GM19463 (cell line): Measurements from ENCODE around the gene ZNF783.
"Not testable (repeated sequence)": the region's sequence is repeated elsewhere in the genome, so short reads cannot be mapped to it uniquely, and the experiment has no call there.

Experiments used
- ATAC-seq: cut with Tn5 transposase; IDR thresholded peaks from one replicate; pipeline ENCODE4 v1.9.1; 2021; ENCODE audit warnings: mild to moderate bottlenecking, moderate library complexity; ENCODE audit not compliant: unreplicated experiment

The ZNF783 gene

GRCh38 chr7:149296368-149296767 is 34.4 kb downstream of the ZNF783 start:
- ATAC-seq, result no peak

GRCh38 chr7:149297034-149297755 is 35.2 kb downstream of the ZNF783 start:
- ATAC-seq, result no peak

- no peak for ATAC-seq
These were observed 38.8 kb downstream of the ZNF783 start for GRCh38 chr7:149300620-149301285.

- ATAC-seq, result no peak
These were observed 40.2 kb downstream of the ZNF783 start for GRCh38 chr7:149302222-149302621.

GRCh38 chr7:149302865-149303264 is 40.9 kb downstream of the ZNF783 start:
- no peak for ATAC-seq

- ATAC-seq, result no peak
These were observed 42.0 kb downstream of the ZNF783 start for GRCh38 chr7:149304006-149304405.

GRCh38 chr7:149306854-149307253 is 44.9 kb downstream of the ZNF783 start:
- no peak for ATAC-seq

GRCh38 chr7:149307775-149308501 is 45.9 kb downstream of the ZNF783 start:
- no peak for ATAC-seq

GRCh38 chr7:149310113-149310836 is 48.3 kb downstream of the ZNF783 start:
- ATAC-seq, result peak; percentile 61

GRCh38 chr7:149310990-149311573 is 49.1 kb downstream of the ZNF783 start:
- no peak for ATAC-seq

- ATAC-seq, result no peak
These were observed 52.0 kb downstream of the ZNF783 start for GRCh38 chr7:149313981-149314380.

GRCh38 chr7:149316606-149317005 is 54.6 kb downstream of the ZNF783 start:
- ATAC-seq, result no peak

- no peak for ATAC-seq
These were observed 55.5 kb downstream of the ZNF783 start for GRCh38 chr7:149317496-149317895.

- ATAC-seq, result no peak
These were observed 56.1 kb downstream of the ZNF783 start for GRCh38 chr7:149317986-149318672.

- ATAC-seq, result no peak
These were observed 57.4 kb downstream of the ZNF783 start for GRCh38 chr7:149319376-149319775.

- ATAC-seq, result no peak
These were observed 58.5 kb downstream of the ZNF783 start for GRCh38 chr7:149320313-149321124.

GRCh38 chr7:149321125-149321905 is 59.3 kb downstream of the ZNF783 start:
- not testable (repeated sequence) for ATAC-seq

- no peak for ATAC-seq
These were observed 60.1 kb downstream of the ZNF783 start for GRCh38 chr7:149321978-149322541.
